NCI-H2107 treated with DMSO at 0.1 percent for 48 hours (cell line): ENCODE results near the gene COG8.
A peak's percentile ranks its signal among the peaks of the same experiment; 100 is the strongest.

Experiments
- DNase-seq: peaks from one replicate; lab custom pipeline; 2025; ENCODE audit not compliant: unreplicated experiment; lab: John Stamatoyannopoulos, UW

The COG8 gene

GRCh38 chr16:69346683-69347082, 7.3 kb upstream of the COG8 start:
- DNase-seq = no peak

DNA sequence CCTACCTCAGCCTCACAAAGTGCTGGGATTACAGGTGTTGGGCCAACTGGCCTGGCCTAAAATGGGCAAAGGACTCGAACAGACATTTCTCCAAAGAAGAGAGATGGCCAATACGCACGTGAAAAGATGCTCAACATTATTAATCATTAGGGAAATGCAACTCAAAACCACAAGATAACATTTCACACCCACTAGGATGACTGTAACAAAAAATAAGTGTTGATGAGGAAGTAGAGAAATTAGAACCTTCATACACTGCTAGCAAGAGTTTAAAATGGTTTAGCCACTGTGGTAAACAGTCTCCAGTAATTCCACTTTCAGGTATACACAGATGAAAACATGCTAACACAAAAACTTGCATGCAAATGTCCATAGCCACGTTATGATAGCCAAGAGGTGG, 6.6 kb upstream of the COG8 start:
- DNase-seq = no peak

DNA sequence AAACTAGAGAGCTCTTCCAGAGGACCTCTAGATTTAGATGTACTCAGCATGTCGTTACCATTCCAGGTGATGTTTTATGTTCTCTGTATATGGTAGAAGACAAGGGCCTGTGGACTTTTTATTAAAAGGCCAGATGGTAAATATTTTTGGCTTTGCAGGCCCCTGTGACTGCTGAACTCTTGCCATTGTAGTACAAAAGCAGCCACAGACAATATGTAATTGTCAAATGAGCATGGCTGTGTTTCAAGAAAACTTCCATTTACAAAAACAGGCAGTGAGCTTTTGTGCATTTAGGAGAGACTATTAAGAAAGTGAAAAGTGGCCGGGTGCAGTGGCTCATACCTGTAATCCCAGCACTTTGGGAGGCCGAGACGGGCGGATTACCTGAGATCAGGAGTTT, 4.8 kb upstream of the COG8 start:
- DNase-seq = no peak

- no peak for DNase-seq
These were observed 806 bp upstream of the COG8 start for GRCh38 chr16:69340095-69340644.

DNA sequence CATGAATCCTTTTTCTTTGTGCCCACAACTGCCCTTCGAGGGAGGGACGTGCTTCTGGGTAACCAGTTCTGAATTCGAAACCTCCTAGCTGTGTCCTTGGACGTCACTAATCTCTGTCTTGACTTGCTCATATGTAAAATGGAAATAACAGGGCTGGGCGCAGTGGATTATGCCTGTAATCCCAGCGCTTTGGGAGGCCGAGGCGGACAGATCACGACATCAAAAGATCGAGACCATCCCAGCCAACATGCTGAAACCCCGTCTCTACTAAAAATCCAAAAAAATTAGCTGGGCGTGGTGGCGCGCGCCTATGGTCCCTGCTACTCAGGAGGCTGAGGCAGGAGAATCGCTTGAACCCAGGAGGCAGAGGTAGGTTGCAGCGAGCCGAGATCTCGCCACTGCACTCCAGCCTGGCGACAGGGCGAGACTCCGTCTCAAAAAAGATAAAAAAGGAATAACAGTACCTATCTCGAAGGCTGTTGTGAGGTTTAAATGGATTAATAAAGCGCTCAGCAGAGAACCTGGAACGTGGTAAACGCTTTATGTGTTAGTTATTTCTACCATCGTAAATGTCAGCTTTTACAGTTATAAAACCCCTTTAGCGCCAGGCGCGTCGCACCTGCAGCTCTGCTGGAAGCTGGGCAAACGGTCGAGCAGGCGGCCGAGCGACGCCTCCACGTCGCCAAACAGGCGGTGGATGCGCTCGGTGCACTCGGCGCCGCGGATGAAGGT, 641 bp downstream of the COG8 start:
- DNase-seq = no peak

- no peak for DNase-seq
These were observed 4.7 kb downstream of the COG8 start for GRCh38 chr16:69334696-69335095.

DNA sequence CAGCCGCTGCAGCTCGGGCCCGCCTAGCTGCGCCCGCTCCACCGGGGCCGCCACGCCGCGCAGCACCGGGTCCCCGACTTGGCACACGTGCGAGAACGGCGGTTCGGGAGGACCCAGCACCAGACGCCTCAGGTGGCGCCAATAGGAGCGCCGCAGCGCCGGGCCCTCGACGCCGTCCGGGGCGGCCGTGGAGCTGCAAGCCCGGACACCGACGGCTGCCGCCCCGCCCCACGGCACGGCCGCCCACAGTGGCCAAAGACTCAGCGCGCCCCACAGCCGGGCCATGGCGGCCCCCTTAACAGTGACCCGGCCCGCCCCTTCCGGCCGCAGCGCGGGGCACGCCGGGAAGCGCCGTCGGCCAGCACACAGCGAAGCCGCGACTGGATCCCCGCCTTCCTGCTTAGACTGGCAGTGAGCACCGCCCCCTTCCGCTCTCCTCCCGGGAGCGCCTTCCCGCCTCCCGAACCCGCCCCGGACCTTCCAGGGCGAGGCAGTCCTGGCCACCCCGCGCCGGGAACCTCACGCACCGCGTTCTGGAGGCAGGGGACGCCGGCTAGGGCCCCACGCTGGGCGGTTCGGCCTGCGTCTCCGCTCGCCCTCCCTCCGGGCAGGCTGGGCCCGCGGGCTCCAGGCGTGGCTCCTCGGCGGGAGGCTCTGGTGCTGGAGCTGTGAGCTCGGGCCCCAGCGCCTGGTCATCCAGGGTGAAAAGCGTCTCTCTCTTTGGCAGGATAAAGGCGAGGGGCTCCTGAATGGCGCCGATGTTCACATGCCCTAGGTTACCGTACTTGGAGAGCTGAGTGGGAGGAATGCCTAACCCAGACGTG, 8.9 kb downstream of the COG8 start, which contains the start of gene PDF:
TSS of gene PDF (minus strand) at position 303 of the 824 bp plus-strand sequence. CDS start at position 285, 18 bp downstream.
- peak; percentile 86 for DNase-seq

GRCh38 chr16:69329369-69330285, 9.7 kb downstream of the COG8 start:
- no peak for DNase-seq

DNA sequence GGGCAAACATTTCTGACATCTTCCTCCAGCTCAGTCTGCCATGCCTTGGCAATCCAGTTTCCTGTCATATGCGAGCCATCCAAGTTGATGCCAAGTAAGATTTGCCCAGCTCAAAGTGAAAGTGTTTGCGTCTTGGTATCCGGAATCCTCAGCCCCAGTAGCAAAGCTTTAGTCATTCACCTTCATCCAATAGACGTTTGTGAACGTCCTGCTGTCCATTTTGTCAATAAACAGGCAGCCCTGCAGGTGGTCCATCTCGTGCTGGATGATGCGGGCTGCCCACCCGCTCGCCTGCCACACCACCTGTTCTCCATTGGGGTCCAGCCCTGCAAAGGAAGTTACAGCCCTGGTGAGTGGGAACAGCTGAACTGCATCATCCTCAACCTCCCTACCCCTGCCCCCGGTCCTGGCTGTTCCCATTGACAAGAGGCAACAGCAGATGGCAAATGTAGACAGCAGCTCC, 10.5 kb downstream of the COG8 start:
- DNase-seq = no peak

DNA sequence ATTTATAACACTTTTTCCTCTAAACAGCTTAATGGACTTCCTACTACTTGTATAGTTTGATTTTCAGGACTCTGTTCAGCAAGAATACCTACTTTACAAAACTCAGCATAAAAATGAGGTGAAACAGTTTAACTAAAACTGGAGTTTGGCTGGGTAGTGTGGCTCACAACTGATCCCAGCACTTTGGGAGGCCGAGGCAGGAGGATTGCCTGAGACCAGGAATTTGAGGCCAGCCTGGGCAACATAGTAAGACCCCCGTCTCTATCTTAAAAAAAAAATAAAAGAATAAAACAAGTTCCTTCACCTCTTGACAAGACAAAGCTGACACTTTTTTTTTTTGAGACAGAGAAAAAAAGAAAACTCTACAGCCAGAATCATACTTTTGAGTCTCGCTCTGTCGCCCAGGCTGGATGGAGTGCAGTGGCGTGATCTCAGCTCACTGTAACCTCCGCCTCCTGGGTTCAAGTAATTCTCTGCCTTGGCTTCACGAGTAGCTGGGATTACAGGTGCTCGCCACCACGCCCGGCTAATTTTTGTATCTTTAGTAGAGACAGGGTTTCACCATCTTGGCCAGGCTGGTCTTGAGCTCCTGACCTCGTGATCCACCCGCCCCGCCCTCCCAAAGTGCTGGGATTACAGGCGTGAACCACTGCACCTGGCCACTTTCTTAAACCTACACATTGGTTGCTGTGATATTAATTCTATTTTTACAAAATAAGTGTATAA, 11.6 kb downstream of the COG8 start:
- no peak for DNase-seq

GRCh38 chr16:69326172-69326873, 13.0 kb downstream of the COG8 start:
- no peak for DNase-seq

DNA sequence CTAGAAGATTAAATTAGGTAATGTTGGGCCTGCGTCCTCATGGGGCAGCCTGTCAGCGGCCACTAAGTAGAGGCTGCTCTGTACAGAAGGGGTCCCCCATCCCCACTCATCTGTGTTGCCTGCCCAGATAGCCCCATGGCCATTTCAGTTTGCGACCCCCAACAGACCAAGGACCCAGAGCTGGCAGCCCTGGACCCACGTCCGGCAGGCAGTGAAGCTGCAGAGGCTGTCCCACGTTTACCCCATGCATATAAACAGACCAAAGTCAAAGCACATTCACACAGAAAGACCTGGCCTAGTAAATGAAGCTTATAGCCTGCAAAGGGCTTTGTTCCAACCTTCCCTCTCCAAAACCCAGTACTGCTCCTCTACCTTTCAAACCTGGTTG, 13.6 kb downstream of the COG8 start:
- no peak for DNase-seq

- DNase-seq = no peak
These were observed 14.6 kb downstream of the COG8 start for GRCh38 chr16:69324585-69325253.

DNA sequence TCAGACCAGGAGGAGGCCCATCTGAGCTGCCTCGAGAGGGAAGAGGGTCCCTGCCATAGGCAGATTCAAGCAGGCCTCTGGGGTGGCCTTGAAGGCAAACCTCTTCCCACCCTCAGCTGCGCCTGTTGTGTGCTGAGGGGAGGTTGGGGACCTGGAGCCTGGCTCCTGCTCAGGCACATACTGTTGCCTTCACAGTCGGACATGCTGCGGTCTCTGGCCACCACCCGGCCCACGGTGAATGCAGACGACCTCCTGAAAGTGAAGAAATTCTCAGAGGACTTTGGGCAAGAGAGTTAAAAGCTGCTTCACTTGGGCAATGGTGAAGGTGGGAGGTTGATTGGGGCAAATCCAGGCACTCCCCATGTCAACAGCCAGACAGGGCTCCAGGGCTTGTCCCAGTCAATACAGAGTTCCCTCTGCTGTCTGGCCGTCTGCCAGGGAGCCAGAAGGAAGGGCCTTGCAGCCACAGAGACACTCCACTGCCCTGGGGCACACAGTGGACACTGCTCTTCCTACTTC, 15.3 kb downstream of the COG8 start:
- DNase-seq = no peak

DNA sequence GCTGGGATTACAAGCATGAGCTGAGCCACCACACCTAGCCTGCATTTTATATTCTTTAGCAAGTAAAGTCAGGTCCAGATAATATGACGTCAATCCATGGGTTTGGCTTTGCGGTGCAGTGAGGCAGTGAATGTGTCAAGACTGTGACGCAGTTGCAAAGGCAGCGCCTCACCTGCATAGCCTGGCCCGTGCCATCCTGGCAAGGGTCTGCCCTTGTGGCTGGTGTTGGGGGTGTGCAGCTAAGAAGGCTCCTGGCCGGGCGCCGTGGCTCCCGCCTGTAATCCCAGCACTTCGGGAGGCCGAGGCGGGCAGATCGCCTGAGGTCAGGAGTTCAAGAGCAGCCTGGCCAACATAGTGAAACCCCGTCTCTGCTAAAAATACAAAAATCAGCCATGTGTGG, 15.9 kb downstream of the COG8 start:
- DNase-seq = no peak

DNA sequence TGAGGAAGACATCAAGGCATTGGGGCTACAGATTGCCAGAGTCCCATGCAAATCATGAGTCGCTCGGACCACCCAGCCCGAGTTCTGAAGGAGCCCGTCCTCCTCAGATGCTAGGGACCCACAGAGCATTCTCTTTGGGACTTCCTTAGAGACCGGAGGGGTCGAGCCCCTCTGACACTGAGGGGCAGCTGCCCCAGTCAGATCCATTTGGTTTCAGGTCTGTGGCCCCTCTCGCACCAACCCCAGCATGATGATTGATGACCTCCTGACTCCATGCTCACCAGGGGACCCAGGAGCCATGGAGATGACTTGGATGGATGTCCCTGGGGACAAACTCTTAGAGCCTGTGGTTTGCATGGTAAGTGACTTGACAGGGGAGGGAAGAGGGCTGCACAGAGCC, 17.0 kb downstream of the COG8 start:
- DNase-seq = peak; percentile 9

DNA sequence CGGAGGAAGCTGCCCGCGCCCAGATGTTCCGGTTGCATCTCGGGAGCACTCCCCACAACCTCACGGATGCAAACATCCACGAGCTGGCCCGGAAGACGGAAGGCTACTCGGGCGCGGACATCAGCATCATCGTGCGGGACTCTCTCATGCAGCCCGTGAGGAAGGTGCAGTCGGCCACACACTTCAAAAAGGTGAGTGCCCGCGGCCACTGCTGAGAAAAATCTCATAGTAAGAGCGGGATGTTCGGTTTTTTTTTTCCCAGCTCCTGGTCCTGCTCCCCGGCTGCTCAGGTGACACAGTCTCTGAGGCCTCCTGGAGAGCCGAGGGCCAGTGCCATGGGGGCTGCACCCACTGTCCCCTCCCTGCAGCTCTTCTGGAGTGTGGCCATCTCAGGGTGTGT, 18.3 kb downstream of the COG8 start:
- DNase-seq = no peak

DNA sequence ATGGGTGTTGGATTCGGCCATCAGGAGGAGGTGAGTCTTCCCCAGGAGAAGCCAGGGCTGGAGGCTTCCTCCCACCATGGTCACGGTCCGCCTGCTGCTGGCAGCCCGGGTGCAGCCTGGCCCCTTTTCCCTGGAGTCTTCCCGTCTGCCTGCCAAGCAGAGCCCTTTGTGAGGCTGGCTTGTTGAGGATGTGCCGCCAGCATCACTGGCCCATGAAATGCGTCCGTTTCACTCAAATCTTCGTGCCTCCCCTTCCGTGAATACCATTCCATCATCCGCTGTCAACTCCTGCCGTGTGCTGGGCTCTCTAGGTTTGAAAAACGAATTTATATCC, 18.7 kb downstream of the COG8 start:
- peak; percentile 5 for DNase-seq
